Measurements from ENCODE around the gene FGF6.

FGF6 gene

DNA sequence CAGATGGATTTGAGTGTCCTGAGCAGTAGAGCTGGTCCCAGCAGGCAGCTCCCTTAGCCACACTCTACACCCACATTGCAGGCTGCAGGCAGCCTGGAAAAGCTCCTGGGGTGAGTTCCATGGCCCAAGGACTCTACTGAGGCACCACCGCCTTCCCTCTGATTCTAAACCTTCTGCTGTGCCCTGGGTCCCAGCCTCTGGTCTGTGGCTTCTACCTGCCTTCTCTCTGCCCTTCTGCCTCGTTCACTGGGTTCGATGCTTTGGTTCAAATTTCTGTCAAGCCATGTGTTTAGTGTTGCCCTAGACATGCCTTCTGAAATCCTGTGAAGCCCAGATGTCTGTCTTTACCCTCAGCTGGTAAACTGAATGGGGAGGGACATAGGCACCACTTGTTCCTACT lies 1.5 kb upstream of the FGF6 start:
- DNase-seq (ENCODE audit: low spot score), result no peak

DNA sequence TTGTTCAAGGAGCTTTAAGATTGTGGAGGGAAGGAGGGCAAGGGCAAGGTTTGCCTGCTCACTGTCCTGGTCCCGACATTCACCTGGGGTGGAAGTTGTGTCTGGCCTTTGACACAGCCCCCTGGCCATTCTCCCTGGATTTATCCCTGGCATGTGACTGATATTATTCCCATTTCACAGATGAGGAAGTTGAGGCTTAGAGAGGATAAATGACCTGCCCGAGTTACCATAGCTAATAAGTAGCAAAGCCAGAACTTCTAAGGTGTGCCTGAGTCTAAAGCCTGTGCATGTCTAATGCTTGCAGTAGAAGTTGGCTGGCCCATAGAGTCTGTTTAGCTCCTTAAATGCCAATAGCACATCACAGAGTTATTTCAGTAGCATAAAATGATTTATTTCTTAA lies 720 bp upstream of the FGF6 start:
- DNase-seq (ENCODE audit: low spot score), result no peak

DNA sequence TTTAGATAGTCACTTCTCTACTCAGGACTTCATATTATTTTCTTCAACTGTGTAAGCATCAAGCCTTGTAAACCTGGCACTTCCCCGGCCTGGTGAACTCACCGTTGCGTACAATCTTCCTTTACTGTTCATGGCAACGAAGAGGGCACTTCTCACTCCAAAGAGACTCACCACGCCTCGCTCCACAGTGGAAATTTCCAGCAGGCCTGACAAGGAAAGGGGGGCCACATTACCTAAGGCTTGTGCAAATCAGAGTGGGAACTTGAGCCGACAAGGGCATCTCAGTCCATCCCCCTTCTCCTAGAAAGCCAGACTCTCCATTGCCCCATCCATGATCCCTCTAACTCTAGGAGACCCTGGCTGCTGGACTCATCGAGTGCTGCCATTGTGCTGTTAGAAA lies 1.6 kb downstream of the FGF6 start:
- no peak for DNase-seq (ENCODE audit: low spot score)

- no peak for DNase-seq (ENCODE audit: low spot score)
Measured at GRCh38 chr12:4443616-4444015, 2.0 kb downstream of the FGF6 start.

GRCh38 chr12:4441355-4442335 lies 4.0 kb downstream of the FGF6 start:
- no peak for DNase-seq (ENCODE audit: low spot score)

DNA sequence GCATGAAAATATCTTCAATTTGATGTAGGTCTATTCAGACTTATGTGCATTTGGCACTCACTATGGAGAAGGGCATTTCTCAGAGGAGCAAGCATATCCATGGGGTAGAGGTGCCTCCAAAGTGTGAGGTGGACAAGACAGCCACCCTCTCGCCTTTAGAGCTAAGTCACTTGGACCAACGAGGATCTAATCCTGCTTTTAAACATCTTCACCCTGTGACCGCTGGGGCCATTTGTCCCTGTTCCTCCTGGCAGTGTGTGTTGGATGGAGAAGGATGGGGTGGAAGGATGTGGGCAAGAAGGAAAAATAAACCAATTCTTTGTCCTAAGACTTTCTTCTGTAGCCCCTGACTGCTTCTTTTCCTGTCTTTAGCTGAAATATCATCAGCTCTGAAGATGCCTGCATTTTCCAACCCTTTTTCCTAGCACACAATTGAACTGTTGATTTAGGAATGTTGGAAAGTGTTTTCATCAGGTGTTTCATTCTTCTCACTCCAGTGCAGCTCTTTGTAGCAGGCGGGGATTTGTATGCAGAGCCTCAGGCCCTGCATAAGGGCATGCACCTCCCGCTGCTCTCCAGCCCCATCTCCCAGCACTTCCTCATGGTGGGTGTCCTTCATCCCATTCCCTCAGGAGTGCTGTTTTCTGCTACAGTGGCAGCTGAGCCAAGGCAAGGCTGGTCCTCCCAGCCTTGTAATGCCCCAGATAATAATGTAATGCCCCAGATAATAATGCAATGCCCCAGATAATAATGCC lies 5.3 kb downstream of the FGF6 start:
- DNase-seq (ENCODE audit: low spot score), result no peak

- DNase-seq (ENCODE audit: low spot score), result no peak
Measured at GRCh38 chr12:4439736-4440135, 5.9 kb downstream of the FGF6 start.

- DNase-seq (ENCODE audit: low spot score), result no peak
Measured at GRCh38 chr12:4438834-4439596, 6.6 kb downstream of the FGF6 start.

DNA sequence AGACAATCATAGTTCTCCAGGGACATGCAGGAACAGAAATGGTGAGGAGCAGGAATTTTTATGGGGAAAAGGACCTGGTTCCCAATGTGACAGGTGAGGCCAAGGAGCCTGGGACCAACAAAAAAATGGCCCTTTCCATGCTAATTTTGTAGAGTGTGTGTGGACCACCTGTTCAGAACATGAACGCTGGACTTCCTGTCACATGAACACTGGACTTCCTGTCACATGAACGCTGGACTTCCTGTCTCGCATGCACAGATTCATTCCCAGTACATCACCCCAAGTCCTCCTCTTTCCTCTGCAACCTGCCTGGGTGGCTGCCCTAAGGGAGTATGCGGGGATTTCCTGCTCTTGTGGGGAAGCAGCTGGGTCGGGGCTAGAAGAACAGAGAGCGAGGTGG lies 10.1 kb downstream of the FGF6 start:
- no peak for DNase-seq (ENCODE audit: low spot score)

DNA sequence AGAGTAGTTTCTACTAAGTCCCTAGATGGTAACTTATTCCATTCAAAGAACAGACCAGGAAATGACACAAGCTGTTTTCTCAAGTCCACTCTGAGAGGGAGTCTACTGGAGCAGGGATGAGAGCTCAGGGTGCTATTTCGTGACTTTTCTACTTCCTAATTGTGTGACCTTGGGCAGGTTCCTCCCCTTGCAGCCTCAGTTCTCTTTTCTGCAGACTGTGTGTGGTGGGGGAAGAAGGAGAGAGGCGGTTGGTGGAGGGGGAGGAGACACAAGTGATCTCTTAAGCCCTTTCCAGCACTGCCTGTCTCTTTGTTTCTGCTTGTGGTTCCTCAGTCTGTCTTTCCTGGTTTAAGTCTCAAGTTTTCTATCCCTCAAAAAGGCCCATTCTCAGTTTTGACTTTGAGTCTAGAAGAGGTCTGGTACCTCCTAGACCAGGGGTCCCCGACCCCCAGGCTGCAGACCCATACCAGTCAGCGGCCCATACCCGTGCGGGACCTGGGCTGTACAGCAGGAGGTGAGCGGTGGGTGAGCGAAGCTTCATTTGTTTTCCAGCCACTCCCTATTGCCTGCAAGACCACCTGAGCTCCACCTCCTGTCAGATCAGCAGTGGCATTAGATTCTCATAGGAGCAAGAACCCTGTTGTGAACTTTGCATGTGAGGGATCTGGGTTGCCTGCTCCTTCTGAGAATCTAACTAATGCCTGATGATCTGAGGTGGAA lies 10.7 kb downstream of the FGF6 start:
- DNase-seq (ENCODE audit: low spot score), result no peak

GRCh38 chr12:4434301-4434700 lies 11.3 kb downstream of the FGF6 start:
- no peak for DNase-seq (ENCODE audit: low spot score)

- DNase-seq (ENCODE audit: low spot score), result no peak
Measured at GRCh38 chr12:4433745-4434058, 11.9 kb downstream of the FGF6 start.

DNA sequence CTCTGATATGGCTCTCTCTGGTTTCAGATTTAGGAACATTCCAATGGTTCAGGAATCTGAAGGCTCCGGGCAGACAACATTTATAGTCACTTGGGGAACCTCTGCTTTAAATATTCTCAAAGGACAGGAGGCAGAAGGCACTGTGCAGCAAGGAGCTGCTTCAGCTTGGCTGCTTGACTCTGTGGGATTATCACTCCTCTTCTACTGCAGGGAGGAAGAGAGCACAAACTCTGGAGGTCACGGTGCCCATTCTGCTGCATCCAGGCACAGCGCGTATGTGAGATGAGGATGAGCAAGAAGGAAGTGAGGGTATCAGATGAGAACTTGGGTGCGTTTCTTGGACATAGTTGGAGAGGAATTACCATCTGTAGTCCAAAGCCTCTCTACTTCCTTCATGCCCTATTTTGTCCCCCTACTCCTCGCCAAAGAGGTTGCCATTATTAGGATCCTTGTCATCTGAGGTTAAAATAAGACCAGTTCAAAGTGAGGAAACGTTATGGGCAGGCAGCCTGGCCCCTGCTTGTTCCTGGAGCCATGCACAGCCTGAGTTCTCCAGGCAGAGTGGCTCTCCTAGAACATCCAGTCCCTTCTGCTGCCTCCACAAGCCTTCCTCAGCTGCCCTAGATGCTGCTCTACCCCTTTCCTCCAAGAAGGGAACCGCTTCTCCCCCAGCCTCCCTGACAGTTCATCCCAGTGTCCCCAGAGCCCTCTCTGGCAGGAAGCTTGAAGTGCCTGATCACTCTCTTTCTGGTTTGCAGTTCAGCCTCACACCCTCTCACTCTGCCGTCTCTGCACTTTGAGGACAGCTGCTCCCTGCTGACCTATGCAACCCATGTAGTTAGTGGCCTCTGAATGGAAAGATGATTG lies 12.5 kb downstream of the FGF6 start:
- no peak for DNase-seq (ENCODE audit: low spot score)

- DNase-seq (ENCODE audit: low spot score), result no peak
Measured at GRCh38 chr12:4431866-4432265, 13.7 kb downstream of the FGF6 start.

DNA sequence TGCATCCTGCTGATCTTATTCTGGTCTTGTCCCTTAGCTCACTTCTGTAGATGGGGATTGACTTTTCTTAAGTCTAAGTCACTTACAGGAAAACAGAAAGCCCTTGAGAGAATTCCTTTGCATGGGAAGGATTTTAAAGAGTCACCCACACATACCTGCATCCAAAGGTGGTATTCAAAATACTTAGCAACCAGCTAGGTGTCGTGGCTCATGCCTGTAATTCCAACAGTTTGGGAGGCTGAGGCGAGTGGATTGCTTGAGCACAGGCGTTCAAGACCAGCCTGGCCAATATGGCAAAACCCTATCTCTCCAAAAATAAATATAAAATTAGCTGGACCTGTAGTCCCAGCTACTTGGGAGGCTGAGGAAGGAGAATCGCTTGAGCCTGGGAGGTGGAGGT lies 14.2 kb downstream of the FGF6 start:
- no peak for DNase-seq (ENCODE audit: low spot score)

DNA sequence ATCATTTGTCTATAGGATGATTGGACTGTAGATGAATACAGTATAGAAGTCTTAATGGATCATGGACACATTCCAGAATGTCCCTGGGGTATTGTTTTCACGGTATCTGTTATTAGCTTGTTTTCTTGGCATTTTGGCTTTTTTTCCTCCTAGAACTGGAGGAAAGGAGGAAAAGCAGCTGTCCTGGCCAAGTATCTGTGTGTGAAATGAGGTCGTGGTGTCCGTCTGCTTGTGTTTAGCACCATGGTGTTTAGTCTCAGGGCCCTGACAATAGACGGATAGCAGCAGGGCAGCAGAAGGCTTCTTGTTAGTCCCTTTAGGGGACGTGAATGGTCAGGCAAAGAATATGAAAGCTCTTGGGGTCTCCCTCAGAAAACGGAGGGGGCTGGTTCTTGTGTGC lies 21.2 kb downstream of the FGF6 start:
- no peak for DNase-seq (ENCODE audit: low spot score)

DNA sequence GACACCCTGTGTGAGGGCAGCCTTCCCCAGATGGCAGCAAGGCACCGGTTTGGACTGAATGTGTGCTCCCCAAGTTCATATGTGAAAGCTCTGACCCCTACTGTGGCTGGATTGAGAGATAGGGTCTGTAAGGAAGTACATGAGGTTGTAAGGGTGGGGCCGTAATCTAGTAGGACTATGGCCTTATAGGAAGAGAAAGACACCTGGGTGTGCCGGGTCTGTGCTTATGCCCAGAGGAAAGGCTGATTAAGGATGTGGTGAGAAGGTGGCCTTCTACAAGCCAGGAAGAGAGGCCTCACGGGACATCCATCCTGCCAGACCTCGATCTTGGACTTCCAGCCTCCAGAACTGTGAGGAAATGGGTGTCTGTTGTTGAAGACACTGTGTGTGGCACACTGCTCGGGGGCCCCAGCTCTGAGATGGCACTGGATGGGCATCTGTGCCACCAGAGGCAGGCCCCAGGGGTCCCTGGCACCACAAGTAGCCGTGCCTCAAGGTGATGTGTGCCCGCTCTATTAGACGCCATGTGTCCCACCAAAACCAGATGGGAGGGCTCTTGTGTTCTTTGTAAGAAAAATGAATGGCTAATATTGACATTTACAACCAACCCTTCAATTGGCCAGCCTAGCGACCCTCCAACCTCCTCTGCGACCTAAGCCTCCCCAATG lies 22.0 kb downstream of the FGF6 start:
- no peak for DNase-seq (ENCODE audit: low spot score)

DNA sequence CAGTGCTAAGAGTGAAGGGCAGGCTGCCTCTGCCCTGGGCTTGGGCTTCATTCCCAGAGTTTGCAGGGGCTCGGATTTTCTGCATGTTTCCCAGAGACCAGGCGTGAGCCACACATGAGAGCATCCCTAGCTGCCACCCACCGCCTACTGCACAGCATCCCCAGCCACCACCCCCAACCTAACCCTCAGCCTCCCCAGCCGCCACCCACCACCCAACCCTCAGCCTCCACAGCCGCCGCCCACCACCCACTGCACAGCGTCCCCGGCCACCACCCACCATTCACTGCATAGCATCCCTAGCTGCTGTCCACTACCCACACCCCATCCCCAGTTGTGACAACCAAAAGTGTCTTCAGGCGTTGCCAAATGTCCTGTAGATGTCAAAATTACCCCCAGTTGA lies 22.6 kb downstream of the FGF6 start:
- DNase-seq (ENCODE audit: low spot score), result no peak

- peak; percentile 71 for DNase-seq (ENCODE audit: low spot score)
Measured at GRCh38 chr12:4421590-4422031, 24.0 kb downstream of the FGF6 start.

DNA sequence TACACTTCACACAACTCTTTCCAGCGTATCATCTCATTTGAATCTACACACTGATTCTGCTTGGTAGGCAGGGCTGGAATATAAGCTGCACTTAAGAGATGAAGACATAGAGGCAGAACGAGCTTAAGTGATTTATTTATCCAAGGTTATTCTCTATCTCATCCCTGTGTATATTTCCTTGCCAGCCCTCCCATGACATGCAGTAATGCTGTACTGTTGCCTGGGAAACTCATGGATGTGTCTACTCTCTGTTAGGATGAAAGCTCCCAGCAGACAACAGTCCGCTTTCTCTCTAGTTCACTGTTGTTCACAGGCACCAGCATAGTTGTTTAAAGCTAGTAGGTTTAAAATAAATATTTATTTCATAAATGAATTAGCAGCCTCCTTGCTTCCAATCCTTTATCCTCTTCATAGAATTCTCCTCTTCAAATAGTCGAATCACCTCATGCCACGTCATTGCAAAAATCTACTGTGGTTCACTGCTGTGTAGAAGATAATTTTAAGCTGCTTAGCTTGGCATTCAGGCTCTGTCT lies 25.4 kb downstream of the FGF6 start:
- no peak for DNase-seq (ENCODE audit: low spot score)
